ENCODE results near the gene SEMA5A. TPM values are rescaled to one million over a fixed set of nuclear protein-coding genes. Genes with fewer than 3 reads are reported as not detected.

The SEMA5A gene
- polyA plus RNA-seq, 1 donor (not counting 4 experiments of a cell fraction or from before 2014, with no cell fraction given): 0.16 TPM

GRCh38 chr5:9570876-9571275, 25.0 kb upstream of the SEMA5A start:
- no peak overlapping the region for H3K9ac ChIP-seq (ENCODE audit: control insufficient read depth, extremely low read depth, insufficient read depth, low read length)
- TF ChIP-seq CTCF (optimal IDR thresholded peaks at IDR 0.05 in 1 of 3, IDR thresholded peaks at IDR 0.05 in 1 of 3, conservative IDR thresholded peaks at IDR 0.05 in 1 of 3; ENCODE audit: extremely low read depth in 1 of 3, insufficient read depth in 2 of 3, low read length in 3 of 3): no peak
- no peak for TF ChIP-seq EZH2 (IDR thresholded peaks at IDR 0.05; ENCODE audit: low read length)
- no peaks in the 10 kb centered on the region for H4K20me1 ChIP-seq (ENCODE audit: control insufficient read depth, extremely low read depth, insufficient read depth, low read length)
- H3K4me3 ChIP-seq (ENCODE audit: control insufficient read depth in 2 of 3, extremely low read depth in 1 of 3, insufficient read depth in 2 of 3, low read depth in 1 of 3, low read length in 3 of 3): no peak overlapping the region
- H3K9me3 ChIP-seq (ENCODE audit: control insufficient read depth, low read depth, low read length): no peaks in the 10 kb centered on the region
- H3K79me2 ChIP-seq (ENCODE audit: control insufficient read depth, insufficient read depth, low read length): no peaks in the 10 kb centered on the region
- no peaks in the 10 kb centered on the region for H3K36me3 ChIP-seq (ENCODE audit: control insufficient read depth in 2 of 2, extremely low read depth in 1 of 2, insufficient read depth in 2 of 2, low read length in 2 of 2)
- dilution Hi-C loops (cut with MboI; ENCODE audit: extremely low pct_ligation_motif_present, low sequenced_read_pairs): no loop called here
- H3K27me3 ChIP-seq (ENCODE audit: control insufficient read depth, extremely low read depth, insufficient read depth, low read length): no peaks in the 10 kb centered on the region
- no peaks in the 10 kb centered on the region for H3K9me1 ChIP-seq (ENCODE audit: control insufficient read depth, extremely low read depth, insufficient read depth, low read length)
- H3K27ac ChIP-seq (ENCODE audit: control insufficient read depth, insufficient read depth, low read length): no peak overlapping the region
- FAIRE-seq (no peak), DNase-seq (ENCODE audit: low read depth, low spot score) (no peak)
- H3K4me2 ChIP-seq (ENCODE audit: control insufficient read depth, extremely low read depth, insufficient read depth, low read depth, low read length): no peak overlapping the region
- H2AFZ ChIP-seq (ENCODE audit: control insufficient read depth, low read length): no peak overlapping the region
- H3K4me1 ChIP-seq (ENCODE audit: control insufficient read depth, extremely low read depth, insufficient read depth, low read length): no peaks in the 10 kb centered on the region

- dilution Hi-C loops (cut with MboI; ENCODE audit: extremely low pct_ligation_motif_present, low sequenced_read_pairs): no loop called here
- Histone ChIP-seq H3K36me3 (ENCODE audit: control insufficient read depth in 2 of 2, extremely low read depth in 1 of 2, insufficient read depth in 2 of 2, low read length in 2 of 2) (no peaks in the 10 kb centered on the region), H3K9ac (ENCODE audit: control insufficient read depth, extremely low read depth, insufficient read depth, low read length) (no peak overlapping the region), H4K20me1 (ENCODE audit: control insufficient read depth, extremely low read depth, insufficient read depth, low read length) (no peaks in the 10 kb centered on the region), H3K79me2 (ENCODE audit: control insufficient read depth, insufficient read depth, low read length) (no peaks in the 10 kb centered on the region), H2AFZ (ENCODE audit: control insufficient read depth, low read length) (no peak overlapping the region), H3K4me3 (ENCODE audit: control insufficient read depth in 2 of 3, extremely low read depth in 1 of 3, insufficient read depth in 2 of 3, low read depth in 1 of 3, low read length in 3 of 3) (no peak overlapping the region), H3K4me1 (ENCODE audit: control insufficient read depth, extremely low read depth, insufficient read depth, low read length) (no peaks in the 10 kb centered on the region), H3K27ac (ENCODE audit: control insufficient read depth, insufficient read depth, low read length) (no peak overlapping the region), H3K9me3 (ENCODE audit: control insufficient read depth, low read depth, low read length) (no peaks in the 10 kb centered on the region), H3K4me2 (ENCODE audit: control insufficient read depth, extremely low read depth, insufficient read depth, low read depth, low read length) (no peak overlapping the region), H3K9me1 (ENCODE audit: control insufficient read depth, extremely low read depth, insufficient read depth, low read length) (no peaks in the 10 kb centered on the region), H3K27me3 (ENCODE audit: control insufficient read depth, extremely low read depth, insufficient read depth, low read length) (no peaks in the 10 kb centered on the region)
- TF ChIP-seq EZH2 (IDR thresholded peaks at IDR 0.05; ENCODE audit: low read length) (no peak), CTCF (optimal IDR thresholded peaks at IDR 0.05 in 1 of 3, IDR thresholded peaks at IDR 0.05 in 1 of 3, conservative IDR thresholded peaks at IDR 0.05 in 1 of 3; ENCODE audit: extremely low read depth in 1 of 3, insufficient read depth in 2 of 3, low read length in 3 of 3) (no peak)
- DNase-seq (ENCODE audit: low read depth, low spot score): no peak
- no peak for FAIRE-seq
Observed at GRCh38 chr5:9567039-9567438, 21.2 kb upstream of the SEMA5A start.

All from keratinocyte (primary cell).